NCI-H2227 (cell line): ENCODE results near the gene MTFR2.

Experiments
- DNase-seq: peaks from one replicate; lab custom pipeline; 2025; ENCODE audit not compliant: unreplicated experiment; lab: John Stamatoyannopoulos, UW

MTFR2 gene

DNA sequence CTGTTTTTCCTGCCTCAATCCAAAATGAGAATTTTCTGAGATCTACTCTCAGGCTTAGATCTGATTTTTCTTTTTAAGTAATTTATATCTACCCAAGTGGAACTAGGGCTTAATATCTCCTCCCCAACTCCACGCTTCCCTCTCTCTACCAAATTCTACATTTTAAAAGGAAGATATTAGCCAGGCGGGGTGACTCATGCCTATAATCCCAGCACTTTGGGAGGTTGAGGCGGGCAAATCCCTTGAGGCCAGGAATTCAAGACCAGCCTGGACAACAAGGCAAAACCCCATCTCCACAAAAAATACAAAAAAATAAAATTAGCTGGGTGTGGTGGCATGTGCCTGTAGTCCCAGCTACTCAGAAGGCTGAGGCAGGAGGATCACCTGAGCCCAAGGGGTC lies 61.0 kb downstream of the MTFR2 start:
- no peak for DNase-seq

DNA sequence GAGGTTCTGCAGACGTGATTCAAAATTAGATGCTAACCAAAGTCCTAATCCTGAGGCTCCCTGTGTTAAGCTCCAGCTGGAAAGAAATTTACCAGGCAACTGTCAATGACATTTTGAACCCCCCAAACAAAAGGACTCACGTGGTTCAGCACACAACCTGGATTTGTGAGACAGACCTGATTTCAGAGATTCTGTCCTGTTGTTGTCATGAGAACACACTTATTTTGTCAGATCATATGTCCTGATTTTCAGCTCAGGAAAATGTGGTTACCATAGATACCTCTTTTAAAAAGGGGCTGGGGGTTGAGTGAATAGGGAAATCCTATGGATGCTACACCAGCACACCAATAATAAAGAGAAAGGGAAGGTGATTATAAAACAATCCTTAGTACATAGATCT lies 61.6 kb downstream of the MTFR2 start:
- DNase-seq, result peak; percentile 9

DNA sequence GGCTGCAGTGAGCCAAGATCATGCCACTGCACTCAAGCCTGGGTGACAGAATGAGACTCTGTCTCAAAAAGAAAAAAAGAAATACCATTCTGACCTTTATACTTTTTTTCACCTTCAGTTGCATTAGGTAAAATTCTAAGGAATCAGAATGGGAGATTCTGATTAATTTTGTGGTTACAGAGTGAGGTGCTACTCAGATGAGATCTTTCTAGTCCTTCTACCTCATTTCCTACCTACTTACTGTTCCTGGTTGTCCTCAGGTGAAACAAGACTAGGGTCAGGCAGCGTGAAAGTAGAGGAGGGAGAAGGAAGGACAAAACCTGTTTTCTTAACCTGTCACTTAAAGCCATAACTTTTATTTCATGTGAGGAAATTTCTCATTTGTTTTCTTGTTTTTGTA lies 63.7 kb downstream of the MTFR2 start:
- no peak for DNase-seq

DNA sequence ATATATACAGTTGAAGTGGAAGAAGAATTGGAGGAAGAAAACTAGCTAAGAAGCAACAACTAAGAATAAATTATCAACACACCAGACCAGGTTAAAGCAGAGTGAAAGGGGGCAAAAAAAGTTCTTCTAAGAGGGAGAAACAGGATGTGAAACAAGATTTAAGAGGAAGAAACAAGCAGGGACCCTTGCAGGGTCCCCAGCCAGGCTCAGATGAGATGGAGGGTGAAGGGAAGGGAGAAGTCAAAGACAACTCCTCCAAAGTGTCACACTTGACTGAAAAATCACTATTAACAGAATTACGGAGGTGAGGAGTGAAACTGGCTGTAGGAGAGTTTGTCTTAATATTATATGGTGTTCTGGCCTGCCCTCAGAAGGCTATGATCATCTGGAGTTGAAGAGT lies 65.4 kb downstream of the MTFR2 start:
- no peak for DNase-seq

DNA sequence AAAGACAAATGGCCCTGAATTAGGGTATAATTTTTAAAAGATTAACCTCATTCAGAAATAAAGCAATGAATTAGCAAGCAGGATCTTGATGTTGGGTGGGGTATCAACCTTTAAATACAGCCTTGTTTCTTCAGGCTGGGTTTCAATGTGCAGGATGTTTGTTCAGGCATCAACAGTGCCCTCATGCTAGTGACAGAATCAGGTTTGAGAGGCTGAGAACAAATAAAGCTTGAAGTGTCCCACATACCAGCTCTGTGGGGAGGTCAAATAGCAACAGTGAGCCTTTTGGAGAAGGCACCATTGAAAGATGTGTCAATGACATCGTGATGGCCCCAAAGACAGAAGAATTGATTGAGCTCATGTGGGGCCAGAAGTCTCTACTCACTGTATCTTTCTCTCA lies 68.2 kb downstream of the MTFR2 start:
- DNase-seq, result no peak

DNA sequence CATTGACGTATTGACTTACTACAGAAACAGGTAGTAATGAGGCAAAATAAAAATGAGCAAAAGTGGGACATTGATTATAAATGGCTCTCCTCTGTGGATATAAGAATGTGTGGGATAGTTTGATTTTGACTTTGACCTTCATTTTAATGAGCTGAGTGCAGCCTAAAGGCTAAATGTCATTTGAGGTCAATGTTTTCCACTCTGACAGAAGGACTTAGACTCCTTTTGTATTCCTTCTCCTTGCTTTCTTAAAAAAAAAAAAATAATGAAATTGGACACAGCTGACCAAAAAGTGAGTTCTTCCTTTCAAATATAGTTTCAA lies 68.6 kb downstream of the MTFR2 start:
- DNase-seq, result no peak
